Keratinocyte (primary cell): Measurements from ENCODE around the gene DCAF8. TPM values are rescaled to one million over a fixed set of nuclear protein-coding genes. Genes with fewer than 3 reads are reported as not detected.

Source experiments
- DNase-seq: peaks from one replicate; pipeline ENCODE4 v3.0.0-alpha.2; 2011; ENCODE audit warnings: low read depth, missing footprints, low spot score
- FAIRE-seq: peaks from 2 replicates; lab custom pipeline; 2011; peaks lifted over from hg19 to GRCh38; lab: Jason Lieb, UNC
- H2AFZ ChIP-seq: 2 replicates; pipeline ENCODE4 v1.6.0; 2012; ENCODE audit warnings: low read length, control low read depth, inconsistent platforms; ENCODE audit not compliant: control insufficient read depth
- H3K27ac ChIP-seq: 2 replicates; pipeline ENCODE4 v1.5.1; 2011; ENCODE audit warnings: low read length; ENCODE audit not compliant: control insufficient read depth, insufficient read depth
- H3K27me3 ChIP-seq: 3 replicates; pipeline ENCODE4 v1.6.0; 2011; ENCODE audit warnings: low read length; ENCODE audit not compliant: control insufficient read depth, insufficient read depth; ENCODE audit errors: extremely low read depth
- H3K36me3 ChIP-seq, 2 experiments: 2 replicates in 1 of 2; 3 replicates in 1 of 2; pipeline ENCODE4 v1.5.1; 2011; ENCODE audit warnings: low read length in 2 of 2, mild to moderate bottlenecking in 1 of 2; ENCODE audit not compliant: control insufficient read depth in 2 of 2, insufficient read depth in 2 of 2; ENCODE audit errors: extremely low read depth in 1 of 2
- H3K4me1 ChIP-seq: 3 replicates; pipeline ENCODE4 v1.5.1; 2011; ENCODE audit warnings: low read length; ENCODE audit not compliant: control insufficient read depth, insufficient read depth; ENCODE audit errors: extremely low read depth
- H3K4me2 ChIP-seq: 3 replicates; pipeline ENCODE4 v1.6.0; 2011; ENCODE audit warnings: low read depth, low read length; ENCODE audit not compliant: control insufficient read depth, insufficient read depth; ENCODE audit errors: extremely low read depth
- H3K4me3 ChIP-seq, 3 experiments: fragments of 200-600 bp in 1 of 3; sonication (generic) in 1 of 3; 2 replicates in 2 of 3; 3 replicates in 1 of 3; pipeline ENCODE4 v1.5.1; 2011 to 2016; ENCODE audit warnings: low read length in 3 of 3, mild to moderate bottlenecking in 3 of 3, control low read depth in 2 of 3, inconsistent platforms in 1 of 3, low read depth in 1 of 3, mixed read lengths in 1 of 3, mixed run types in 1 of 3, moderate library complexity in 1 of 3; ENCODE audit not compliant: control insufficient read depth in 2 of 3, insufficient read depth in 2 of 3; ENCODE audit errors: extremely low read depth in 1 of 3
- H3K79me2 ChIP-seq: 2 replicates; pipeline ENCODE4 v1.6.0; 2012; ENCODE audit warnings: low read length; ENCODE audit not compliant: control insufficient read depth, insufficient read depth
- H3K9ac ChIP-seq: 3 replicates; pipeline ENCODE4 v1.6.0; 2011; ENCODE audit warnings: low read length; ENCODE audit not compliant: control insufficient read depth, insufficient read depth; ENCODE audit errors: extremely low read depth
- H3K9me1 ChIP-seq: 3 replicates; pipeline ENCODE4 v1.6.0; 2011; ENCODE audit warnings: low read length; ENCODE audit not compliant: control insufficient read depth, insufficient read depth; ENCODE audit errors: extremely low read depth
- H3K9me3 ChIP-seq: 2 replicates; pipeline ENCODE4 v1.5.1; 2012; ENCODE audit warnings: low read depth, low read length; ENCODE audit not compliant: control insufficient read depth
- H4K20me1 ChIP-seq: 3 replicates; pipeline ENCODE4 v1.6.0; 2011; ENCODE audit warnings: low read length; ENCODE audit not compliant: control insufficient read depth, insufficient read depth; ENCODE audit errors: extremely low read depth
- CTCF ChIP-seq, 3 experiments: IDR thresholded peaks in 1 of 3; conservative IDR thresholded peaks in 1 of 3; optimal IDR thresholded peaks in 1 of 3; 2 replicates in 2 of 3; 3 replicates in 1 of 3; pipeline versions ENCODE3 to v1.5.1; 2011; ENCODE audit warnings: low read length in 3 of 3, mild to moderate bottlenecking in 3 of 3, moderate library complexity in 2 of 3, control low read depth in 1 of 3, inconsistent platforms in 1 of 3; ENCODE audit not compliant: insufficient read depth in 2 of 3; ENCODE audit errors: extremely low read depth in 1 of 3
- EZH2 ChIP-seq: IDR thresholded peaks from one replicate; pipeline ENCODE4 v1.6.1; 2012; ENCODE audit warnings: inconsistent platforms, mild to moderate bottlenecking, low read length, moderate library complexity
- dilution Hi-C: fragments of 300-500 bp; cut with MboI; formaldehyde crosslinking; loops from one replicate; pipeline ENCODE4 v1.7.0; 2020; ENCODE audit warnings: low sequenced_read_pairs; ENCODE audit not compliant: extremely low pct_ligation_motif_present
- polyA plus RNA-seq, 5 experiments: library from polyadenylated mRNA; depleted of rRNA in 3 of 5; stranded (reverse) in 3 of 5; stranded (forward) in 1 of 5; unstranded in 1 of 5; fragments of >200 nt; gene quantifications; 1 replicate in 1 of 5; 2 replicates in 3 of 5; 3 replicates in 1 of 5; pipeline versions ENCODE4 v1.2.1 to v1.2.3, GENCODE V29; 2011 to 2012; ENCODE audit warnings: missing spikeins in 2 of 5, low read depth in 1 of 5, low replicate concordance in 1 of 5

The DCAF8 gene
- polyA plus RNA-seq, 1 donor (not counting 4 experiments of a cell fraction or from before 2014, with no cell fraction given): 81.2 TPM

- FAIRE-seq (no peak), DNase-seq (no peak)
- Histone ChIP-seq H3K9me3 (no peaks in the 10 kb centered on the region), H3K9ac (no peak overlapping the region), H4K20me1 (no peaks in the 10 kb centered on the region), H3K4me1 (no peaks in the 10 kb centered on the region), H3K4me3 (no peak overlapping the region), H3K27me3 (no peaks in the 10 kb centered on the region), H3K36me3 (peaks cover 42 to 44% of the 10 kb centered on the region in 2 experiments), H3K4me2 (no peak overlapping the region), H3K27ac (no peak overlapping the region), H2AFZ (no peak overlapping the region), H3K79me2 (no peaks in the 10 kb centered on the region), H3K9me1 (no peaks in the 10 kb centered on the region)
- dilution Hi-C loops: no loop called here
- TF ChIP-seq EZH2 (no peak), CTCF (optimal IDR thresholded peaks at IDR 0.05 in 1 of 3, IDR thresholded peaks at IDR 0.05 in 1 of 3, conservative IDR thresholded peaks at IDR 0.05 in 1 of 3; ENCODE audit: extremely low read depth in 1 of 3, insufficient read depth in 2 of 3, low read length in 3 of 3) (no peak)
These were observed 44.9 kb upstream of the DCAF8 start for GRCh38 chr1:160307118-160307791.

- Histone ChIP-seq H2AFZ (no peak overlapping the region), H3K79me2 (no peaks in the 10 kb centered on the region), H3K9ac (no peak overlapping the region), H3K4me2 (no peak overlapping the region), H3K27me3 (no peaks in the 10 kb centered on the region), H3K4me1 (no peaks in the 10 kb centered on the region), H3K9me3 (no peaks in the 10 kb centered on the region), H4K20me1 (no peaks in the 10 kb centered on the region), H3K4me3 (no peak overlapping the region), H3K27ac (no peak overlapping the region), H3K36me3 (peaks cover 32 to 36% of the 10 kb centered on the region in 2 experiments), H3K9me1 (no peaks in the 10 kb centered on the region)
- DNase-seq (no peak), FAIRE-seq (no peak)
- TF ChIP-seq CTCF (optimal IDR thresholded peaks at IDR 0.05 in 1 of 3, IDR thresholded peaks at IDR 0.05 in 1 of 3, conservative IDR thresholded peaks at IDR 0.05 in 1 of 3; ENCODE audit: extremely low read depth in 1 of 3, insufficient read depth in 2 of 3, low read length in 3 of 3): no peak
- no peak for TF ChIP-seq EZH2
- dilution Hi-C loops: no loop called here
These were observed 37.8 kb upstream of the DCAF8 start for GRCh38 chr1:160300173-160300572.
